GM21786 (cell line): Measurements from ENCODE around the gene CTBP2.

Source experiments
- ATAC-seq: cut with Tn5 transposase; IDR thresholded peaks from one replicate; pipeline ENCODE4 v1.9.1; 2021; ENCODE audit not compliant: unreplicated experiment

CTBP2 gene

DNA sequence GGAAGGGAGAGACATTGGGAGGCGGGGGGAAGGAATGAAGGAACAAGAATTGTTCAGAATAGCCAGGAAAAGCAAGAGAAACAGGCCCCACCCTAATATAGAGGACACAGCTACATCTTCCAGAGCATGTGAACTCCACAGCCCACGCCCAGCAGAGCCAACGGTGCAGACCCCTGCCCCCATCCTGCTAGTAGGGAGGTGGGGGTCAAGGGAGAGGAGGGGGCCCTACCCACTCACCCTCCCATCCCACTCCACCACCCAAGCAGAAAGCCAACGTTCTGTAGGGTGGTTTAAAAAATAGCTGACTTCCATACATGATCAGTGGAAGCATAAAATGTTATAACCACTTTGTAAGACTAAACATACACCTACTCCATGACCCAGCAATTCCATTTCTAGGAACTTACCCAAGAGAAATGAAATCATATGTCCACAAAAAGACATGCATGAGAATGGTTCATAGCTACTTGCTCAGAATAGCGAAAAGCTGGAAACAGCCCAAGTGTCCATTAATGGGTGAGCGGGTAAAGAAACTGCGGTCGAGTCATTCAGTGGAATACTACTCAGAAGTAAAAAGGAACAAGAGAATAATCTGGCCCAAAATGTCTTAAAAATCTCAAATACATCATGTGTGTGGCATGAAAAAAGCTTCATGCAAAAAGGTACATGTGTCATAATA lies 31.8 kb downstream of the CTBP2 start:
- no peak for ATAC-seq

DNA sequence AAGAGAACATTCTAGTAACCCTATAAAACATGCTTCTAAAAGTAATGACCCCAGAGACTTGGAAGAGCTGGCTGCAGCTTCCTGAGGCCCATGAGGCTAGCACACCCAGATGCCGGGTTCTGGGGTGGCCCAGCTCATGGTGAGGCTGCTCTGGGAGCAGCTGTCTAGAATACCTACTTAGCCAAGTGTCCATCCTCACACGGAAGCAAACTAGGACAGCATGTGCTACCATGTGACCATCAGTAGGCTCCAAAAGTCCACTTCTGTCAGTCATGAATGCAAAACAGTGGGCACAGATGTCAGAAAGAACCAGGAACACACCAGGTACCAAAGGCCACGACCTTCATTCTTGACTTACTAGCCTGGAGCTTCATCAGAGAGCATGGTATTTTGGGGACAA lies 32.4 kb downstream of the CTBP2 start:
- ATAC-seq, result no peak

DNA sequence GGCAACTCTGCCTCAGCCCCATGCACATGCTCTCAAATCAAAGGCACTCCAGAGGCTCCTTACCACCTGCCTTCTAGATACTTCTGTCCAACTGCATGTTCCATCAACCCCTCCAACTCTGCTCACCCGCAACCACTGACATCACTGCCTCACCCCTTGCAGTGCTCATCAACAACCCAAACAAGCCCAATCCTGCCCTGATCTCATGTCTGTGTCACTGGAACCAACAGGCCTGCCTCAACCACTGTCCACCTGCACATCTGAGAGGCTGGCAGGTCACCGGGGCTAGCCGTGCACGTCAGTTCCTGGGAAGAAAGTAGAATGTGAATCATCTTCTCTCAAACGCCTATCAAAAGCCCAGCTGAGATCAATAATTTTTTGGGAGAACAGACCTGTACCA lies 33.3 kb downstream of the CTBP2 start:
- ATAC-seq, result no peak

DNA sequence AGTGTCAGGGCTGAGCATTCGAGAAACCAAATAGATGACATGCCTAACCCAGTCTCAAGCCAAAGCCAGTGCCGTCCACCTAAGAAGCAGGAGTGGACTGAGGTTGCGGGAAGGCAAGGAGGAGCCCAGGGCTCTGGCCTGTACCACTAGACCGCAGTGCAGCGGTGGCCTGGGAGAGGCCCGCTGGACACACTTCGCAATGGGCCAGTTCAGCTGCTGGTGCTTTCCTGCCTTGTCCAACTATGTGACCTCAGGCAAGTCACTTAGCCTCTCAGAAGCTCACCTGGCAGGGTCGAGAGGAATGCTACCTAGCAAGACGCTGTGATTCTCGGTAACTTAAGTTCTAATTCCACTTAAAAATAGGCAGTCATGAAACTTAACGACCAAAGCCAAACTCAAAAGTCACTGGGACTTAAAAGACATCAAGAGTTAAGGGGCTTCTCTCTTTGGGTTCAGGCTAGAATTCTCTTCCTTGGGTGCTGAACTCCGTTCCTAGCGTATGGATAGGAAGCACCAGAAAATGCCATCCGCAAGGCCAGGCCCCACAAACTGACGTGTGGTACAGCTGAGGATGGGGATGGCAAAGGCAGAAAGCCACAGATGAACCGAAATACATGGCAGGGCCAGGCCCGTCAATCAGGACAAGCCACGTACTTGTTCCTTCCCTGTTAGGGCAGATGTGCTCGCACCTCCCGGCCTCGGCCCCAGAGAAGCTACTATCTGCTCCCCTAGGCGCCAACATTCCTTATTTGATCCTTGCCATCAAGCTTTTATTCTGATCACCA lies 34.2 kb downstream of the CTBP2 start:
- no peak for ATAC-seq

DNA sequence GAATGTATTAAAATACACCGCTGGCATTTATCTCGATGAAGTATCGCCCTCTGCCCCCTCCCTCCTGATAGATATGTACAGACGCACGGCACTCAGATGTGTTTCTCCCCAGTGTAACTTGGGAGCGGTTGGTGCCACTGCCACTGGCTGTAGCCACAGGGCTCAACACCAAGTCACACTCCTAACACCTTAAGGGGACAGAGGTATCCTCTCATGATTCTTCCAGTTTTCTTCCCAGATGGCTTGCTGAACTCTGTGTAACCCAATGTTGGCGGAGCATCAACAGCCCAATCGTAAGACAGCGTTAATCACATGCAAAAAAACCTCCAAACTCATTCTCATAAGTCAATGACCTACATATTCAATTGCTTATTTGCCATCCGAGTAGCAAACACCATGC lies 35.5 kb downstream of the CTBP2 start:
- ATAC-seq, result no peak

DNA sequence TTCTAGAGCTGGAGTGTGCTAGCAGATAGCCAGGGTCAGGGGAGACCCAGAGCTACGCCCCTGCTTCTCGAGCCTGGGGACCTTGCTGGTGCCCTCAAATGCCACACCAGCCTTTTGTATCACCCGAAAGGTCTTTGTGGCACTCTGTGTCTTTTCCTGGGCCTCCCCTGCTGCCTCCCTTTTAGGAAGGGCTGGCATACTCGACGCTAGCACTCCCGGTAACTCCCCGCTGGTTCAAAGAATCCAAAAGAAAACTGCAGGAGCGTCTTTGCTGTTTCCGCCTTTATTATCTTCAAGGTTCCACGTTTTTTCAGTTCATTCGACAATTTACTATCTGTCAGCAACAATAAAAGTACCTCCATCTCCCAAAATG lies 36.3 kb downstream of the CTBP2 start:
- no peak for ATAC-seq

DNA sequence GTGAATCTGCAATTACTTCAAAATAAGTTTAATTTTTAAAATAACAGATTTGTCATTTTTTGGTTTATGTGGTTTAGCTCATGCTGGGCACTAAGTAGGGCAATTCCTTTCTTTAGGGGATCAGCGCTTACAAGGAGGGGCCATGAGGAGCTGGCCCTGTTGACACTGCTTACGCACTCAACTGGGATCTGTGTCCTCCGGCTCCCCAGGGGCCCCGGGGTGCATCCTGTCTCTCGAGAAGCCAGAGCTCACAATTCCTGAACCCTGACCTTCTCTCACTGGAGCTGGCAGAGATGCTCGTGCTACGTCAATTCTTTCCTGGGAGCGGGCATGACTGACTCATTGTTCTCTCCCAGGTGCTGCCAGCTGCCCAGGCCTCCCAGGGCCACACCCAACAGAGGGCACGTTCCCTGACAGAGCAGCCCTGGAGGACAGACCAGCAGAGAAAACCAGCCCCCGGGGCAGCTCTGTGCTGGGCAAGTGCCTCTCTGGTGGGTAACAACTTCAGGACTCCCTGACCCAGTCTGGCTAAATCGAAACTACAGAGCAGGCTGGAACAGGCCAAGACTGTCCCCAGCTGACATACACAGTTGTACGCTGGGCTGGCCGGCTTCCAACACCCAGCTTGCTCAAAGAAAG lies 36.8 kb downstream of the CTBP2 start:
- ATAC-seq, result no peak

DNA sequence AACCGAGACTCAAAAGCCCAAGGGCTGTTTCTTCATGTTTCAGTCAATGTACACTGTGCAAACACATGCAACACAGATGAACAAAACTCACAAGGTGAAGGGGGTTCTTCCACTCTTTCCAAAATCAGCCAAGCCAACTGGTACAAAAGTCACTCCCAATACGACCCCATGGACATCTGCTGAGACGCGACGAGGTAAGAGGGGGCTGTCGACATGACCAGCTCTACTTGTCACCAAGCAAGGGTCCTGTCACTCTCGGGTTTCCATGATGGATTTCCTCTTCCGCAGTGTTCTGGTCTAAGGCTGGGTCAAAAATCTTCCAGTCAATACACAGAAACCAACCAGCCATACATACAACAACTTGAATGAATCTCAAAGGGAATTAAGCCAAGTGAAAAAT lies 37.8 kb downstream of the CTBP2 start:
- no peak for ATAC-seq

DNA sequence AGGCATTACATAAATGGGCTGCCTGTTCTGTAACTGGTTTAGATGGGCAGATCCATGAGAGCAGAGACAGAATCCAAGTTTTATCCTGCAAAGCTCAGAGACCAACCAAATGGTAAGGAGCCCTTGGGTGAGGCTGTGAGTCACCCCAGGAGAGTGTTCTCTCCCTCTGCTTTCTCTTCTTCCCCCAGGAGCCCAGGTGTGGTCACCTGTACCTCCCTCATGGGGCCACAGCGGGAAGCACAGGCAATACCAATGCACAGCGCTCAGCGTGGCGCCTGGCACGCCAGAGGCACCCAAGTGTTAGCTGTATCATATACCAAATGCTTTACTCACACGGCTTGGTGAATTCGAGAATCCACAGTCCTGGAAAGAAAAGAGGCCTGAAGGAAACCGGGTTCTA lies 39.4 kb downstream of the CTBP2 start:
- ATAC-seq, result no peak

DNA sequence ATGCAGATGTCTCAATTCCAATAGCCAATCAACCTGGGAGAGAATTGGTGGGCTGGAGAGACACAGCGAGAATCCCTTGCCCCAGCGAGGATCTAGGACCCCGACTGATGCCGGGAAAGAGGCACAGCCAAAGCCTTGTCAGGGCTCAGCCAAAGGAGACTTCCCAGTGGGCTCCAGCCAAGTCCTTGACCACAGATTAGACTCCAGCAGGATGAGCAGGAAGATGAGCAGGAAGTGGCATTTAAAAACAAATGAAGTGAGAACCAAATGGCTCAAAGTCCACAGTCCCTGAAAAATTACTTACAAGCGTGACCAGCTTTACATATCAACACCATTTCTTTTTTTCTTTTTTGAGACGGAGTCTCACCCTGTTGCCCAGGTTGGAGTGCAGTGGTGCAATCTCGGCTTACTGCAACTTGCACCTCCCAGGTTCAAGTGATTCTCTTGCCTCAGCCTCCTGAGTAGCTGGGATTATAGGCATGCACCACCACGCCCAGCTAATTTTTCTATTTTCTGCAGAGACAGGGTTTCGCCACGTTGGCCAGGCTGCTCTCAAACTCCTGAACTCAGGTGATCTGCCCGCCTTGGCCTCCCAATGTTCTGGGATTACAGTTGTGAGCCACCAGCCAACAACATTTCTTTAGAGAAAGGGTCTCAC lies 40.2 kb downstream of the CTBP2 start:
- ATAC-seq, result no peak

DNA sequence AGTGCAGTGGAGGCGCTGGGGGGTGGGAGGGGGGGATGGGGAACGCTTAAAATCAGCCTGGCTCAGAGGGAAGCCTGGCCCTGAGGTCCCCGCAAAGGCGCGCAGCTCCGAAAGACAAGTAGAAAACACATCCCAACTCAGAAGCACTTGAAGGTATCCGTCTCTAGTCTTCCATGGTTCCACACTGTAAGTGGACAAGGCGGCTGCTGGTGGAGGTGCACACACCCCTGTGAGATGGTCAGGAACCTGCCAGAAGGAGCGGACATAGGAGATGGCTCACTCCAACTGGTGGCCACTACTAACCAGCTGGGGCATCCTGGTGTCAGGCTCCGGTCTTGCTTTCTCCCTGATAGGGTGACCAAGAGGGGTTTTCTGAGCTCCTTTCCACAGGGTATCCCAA lies 41.7 kb downstream of the CTBP2 start:
- ATAC-seq, result no peak

DNA sequence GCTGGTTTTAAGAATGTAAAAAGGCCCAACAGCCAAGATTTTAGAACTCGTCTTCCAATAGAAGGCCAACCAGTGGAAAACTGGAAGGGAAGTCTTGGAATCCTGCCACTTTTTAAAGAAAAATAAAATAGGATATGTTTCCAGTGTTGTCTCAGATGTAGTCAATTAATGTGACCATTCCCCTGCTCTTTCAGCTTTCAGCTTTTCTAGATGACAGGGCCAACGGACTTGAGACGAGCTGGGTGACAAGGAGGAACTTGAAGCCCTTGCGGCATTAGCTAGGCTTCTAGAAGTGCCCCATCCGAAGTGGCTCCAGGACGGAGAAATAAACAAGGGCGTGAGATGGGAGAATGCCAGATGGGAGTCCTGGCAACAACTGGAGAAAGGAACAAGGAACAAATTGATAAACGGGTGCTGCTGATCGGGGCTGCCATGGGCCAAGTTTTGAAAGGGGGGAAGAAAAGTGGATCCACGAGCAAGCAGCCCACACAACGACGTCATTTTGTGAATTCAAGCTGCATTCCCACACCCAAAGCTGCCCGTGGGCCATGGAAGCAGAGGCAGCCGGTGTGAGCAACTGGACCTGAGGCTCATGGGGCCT lies 42.3 kb downstream of the CTBP2 start:
- no peak for ATAC-seq

DNA sequence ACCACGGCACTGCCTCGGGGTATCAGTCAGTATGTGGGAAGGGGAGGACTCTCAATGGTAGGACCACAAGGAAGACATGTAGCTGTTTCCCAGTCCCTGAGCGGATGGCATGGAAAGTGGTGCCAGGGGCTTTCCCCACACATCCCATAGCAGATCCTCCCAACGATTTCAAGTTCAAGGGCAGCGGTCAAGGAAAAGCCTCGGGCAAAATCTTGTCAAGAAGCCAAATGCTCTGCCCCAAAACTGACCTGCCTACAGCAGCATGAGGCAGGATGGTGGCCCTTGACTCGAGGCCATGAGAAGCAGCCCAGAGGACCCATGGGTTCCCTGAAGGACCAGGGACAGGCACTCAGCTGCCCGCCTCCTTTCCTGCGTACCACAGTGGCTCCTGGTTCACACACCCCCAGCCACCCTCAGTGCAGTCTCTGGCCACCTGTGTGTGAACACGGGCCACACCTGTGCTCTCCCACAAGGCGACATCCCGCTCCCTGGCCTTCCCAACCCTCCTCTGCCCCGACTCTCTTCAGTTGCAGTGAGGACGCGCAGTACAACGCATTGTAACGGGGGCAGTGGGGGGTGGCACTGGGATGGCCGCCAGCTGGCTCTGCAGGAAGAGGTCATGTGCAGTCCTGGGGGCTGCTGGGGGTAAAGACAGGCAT lies 43.6 kb downstream of the CTBP2 start:
- no peak for ATAC-seq

DNA sequence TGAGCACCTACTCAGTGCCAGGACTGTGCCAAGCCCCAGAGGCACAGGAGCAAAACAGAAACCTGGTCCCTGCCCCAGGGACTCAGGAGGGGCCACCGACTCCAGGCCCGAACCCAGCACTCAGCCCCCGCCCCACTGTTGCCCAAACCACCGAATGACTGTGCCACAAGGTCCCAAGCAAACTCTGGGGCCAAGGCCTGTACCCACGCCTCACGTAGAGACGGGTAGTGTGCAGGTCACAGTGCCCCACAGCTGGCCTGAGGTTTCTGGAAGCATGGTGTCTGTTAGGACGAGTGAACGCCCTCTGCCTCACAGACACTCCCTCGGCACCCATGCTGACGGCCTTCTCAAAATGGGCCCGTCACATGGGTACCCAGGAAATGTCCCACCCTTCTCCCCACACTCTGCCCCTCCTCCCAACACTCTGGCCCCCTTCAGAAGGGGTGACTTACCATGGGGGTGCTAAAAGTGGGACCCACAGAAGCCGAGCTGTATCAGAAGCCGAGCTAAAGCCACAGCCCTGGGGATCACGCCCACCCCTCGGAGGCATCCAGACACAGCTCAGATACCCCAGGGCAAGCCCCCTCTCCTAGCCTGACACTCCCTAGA lies 44.2 kb downstream of the CTBP2 start:
- ATAC-seq, result no peak

DNA sequence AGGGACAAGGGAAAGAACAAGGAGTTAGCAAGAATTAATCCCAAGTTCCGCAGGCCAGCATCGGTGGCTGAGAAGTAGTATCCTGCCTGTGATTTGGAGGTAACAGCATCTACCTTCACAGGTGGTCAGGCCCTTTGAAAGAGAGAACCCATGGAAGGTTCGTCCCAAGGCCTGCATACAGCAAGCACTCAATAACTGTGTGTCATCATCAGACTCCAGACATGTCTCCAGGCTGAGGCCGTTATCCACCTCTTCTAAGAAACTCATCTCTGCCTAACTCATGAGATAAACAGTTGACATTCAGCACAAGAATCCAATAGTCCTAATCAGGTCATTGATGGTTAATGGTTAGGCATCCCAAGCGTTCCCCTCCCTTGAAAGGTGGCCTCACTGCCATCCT lies 45.0 kb downstream of the CTBP2 start:
- no peak for ATAC-seq

DNA sequence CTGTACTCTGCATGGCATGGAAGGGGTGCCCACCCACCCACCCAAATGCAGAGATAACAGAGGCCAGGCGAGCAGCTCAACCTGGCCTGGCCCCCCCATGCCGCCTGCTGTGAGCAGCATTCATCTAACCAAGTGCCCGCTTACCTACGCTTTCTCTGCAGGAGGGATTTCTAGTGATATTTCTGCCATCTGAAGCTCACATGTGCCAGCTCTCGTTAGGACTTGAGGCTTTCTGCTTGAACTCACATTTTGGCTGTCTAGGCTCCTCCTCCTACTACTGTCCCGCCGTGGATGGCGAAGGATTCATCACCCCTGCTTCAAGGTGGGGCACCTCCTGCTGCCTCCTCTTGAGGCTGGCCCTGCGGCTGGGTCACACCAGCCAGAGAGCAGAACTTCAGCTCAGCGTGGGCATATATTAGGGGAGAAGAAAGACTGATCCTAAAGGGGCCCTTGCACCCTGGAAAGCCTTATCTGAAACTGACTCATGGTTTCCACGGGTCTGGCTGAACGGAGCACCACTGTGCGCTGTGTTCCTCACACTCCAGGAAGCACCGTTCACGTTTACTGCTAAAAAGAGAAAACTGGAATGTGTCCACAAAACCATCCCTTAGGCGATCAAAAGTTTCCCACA lies 45.5 kb downstream of the CTBP2 start:
- ATAC-seq, result no peak

DNA sequence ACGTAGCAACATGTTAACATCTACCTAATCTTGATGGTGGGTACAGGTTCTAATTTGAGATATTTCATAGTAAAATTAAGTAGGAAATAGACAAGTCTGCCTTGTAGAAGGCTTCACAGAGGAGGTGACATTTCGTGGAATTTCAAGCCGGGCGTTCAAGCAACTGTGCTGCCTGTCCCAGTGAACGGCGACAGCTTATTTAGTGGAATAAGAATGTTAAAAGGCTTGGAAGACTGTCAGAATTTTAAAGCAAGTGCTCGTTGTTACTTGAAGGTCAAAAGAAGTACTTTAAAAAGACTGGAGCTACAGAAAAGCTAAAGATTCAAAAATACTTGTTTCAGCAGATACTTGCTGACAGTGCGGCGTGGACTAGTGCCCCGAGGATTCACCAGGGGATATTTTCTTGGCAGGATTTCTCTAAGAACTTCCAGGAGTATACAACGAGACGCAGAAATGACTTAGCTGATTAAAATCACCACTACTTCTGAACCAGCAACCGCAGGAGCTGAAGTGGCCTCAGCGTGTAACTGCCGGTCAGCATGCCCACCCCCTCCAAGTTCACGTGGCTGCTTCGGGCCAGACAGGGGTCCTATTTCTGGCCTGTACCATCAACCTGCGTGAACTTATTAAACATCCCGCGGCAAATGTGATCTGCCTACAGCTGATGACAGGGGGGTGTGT lies 46.5 kb downstream of the CTBP2 start:
- ATAC-seq, result no peak

DNA sequence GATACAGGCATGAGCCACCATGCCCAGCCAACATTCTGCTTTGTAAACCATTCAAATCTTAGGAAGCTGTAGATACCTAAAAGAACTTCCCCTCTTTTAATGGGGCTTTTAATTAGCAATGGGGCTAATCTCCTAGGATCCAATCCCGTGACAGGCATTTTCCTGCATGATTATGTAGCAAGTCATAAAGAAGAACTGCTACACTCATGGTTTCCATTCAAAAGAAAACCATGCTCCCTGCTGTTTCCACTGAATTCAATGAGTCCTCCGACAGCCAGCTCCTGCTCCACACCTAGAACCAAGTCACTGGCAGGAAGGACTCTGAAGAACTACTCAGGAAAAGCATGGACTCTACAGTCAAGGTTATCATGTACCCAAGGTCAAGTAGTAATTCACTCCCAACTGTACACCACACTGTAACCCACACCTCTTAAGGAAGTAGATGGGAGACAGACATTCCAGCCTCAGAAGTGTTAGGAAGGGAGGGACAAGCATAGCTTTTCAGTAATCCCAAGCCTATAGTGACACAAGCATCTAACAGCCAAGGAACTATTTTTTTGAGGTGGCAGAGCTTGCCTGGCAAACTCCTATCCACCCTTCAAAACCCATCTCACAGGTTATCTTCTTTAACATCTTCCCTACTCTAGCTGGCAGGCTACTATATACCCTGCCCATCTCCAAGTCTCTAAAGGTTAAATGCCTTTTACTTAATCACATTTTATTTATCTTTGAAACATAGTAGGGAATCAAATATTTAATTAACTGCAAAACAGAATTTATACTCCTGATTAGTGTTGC lies 47.5 kb downstream of the CTBP2 start:
- no peak for ATAC-seq
